Measurements from ENCODE around the gene OPA1. TPM values are rescaled to one million over a fixed set of nuclear protein-coding genes. Genes with fewer than 3 reads are reported as not detected.

The OPA1 gene
- 10 to 100 TPM; 57.8 to 62.2 TPM for total RNA-seq

GRCh38 chr3:193592841-193593667 lies at the start of gene OPA1:
OPA1 (plus strand) TSS chr3:193593208; CDS start chr3:193593378, 170 bp downstream.

GRCh38 chr3:193554811-193555210 lies 38.2 kb upstream of the OPA1 start, which contains the start of gene ATP13A4:
ATP13A4 (minus strand) TSS chr3:193554895; CDS start chr3:193554799, 96 bp downstream.

Other genes starting within 250 kb of the OPA1 start
- not detected for gene ATP13A5, start 214.5 kb upstream of the OPA1 start, total RNA-seq
- gene ATP13A4, start 38.3 kb upstream of the OPA1 start, total RNA-seq, result 1 to 10 TPM; 1.2 to 1.4 TPM

All from activated naive CD4-positive, alpha-beta T cell treated with anti-CD3 and anti-CD28 coated beads, Interleukin-2, amount 10 ng/mL, durations not matched to agents 5 hours and 36 hours (primary cell).